Small intestine (tissue), 7 donors: Measurements from ENCODE around the gene SLITRK1. TPM values are rescaled to one million over a fixed set of nuclear protein-coding genes. Genes with fewer than 3 reads are reported as not detected.

Experiments used
- DNase-seq, 2 donors: peaks; one replicate each; pipeline versions ENCODE4 v3.0.0 to v3.0.0-alpha.2; 2013
- FAIRE-seq: peaks from 2 replicates; lab custom pipeline; 2012; peaks lifted over from hg19 to GRCh38; lab: Jason Lieb, UNC
- H3K27ac ChIP-seq, 3 donors: one replicate each; pipeline ENCODE4 v1.5.1; 2013; ENCODE audit warnings: low read length in 2 of 3, mild to moderate bottlenecking in 2 of 3, control low read depth in 1 of 3, inconsistent platforms in 1 of 3, low read depth in 1 of 3, moderate library complexity in 1 of 3
- H3K27me3 ChIP-seq, 3 donors: one replicate each; pipeline ENCODE4 v1.6.1; 2013; ENCODE audit warnings: low read length in 3 of 3, inconsistent platforms in 1 of 3; ENCODE audit not compliant: control insufficient read depth in 3 of 3, insufficient read depth in 3 of 3
- H3K36me3 ChIP-seq, 3 donors: one replicate each; pipeline ENCODE4 v1.6.1; 2013; ENCODE audit warnings: low read length in 3 of 3, inconsistent platforms in 1 of 3, low read depth in 1 of 3, mild to moderate bottlenecking in 1 of 3, moderate library complexity in 1 of 3; ENCODE audit not compliant: control insufficient read depth in 3 of 3, insufficient read depth in 2 of 3
- H3K4me1 ChIP-seq, 3 donors: one replicate each; pipeline ENCODE4 v1.6.1; 2013; ENCODE audit warnings: low read length in 2 of 3, inconsistent platforms in 1 of 3, low read depth in 1 of 3, mild to moderate bottlenecking in 1 of 3, moderate library complexity in 1 of 3; ENCODE audit not compliant: control insufficient read depth in 3 of 3, insufficient read depth in 2 of 3
- H3K4me3 ChIP-seq, 3 donors: one replicate each; pipeline ENCODE4 v1.5.1; 2013; ENCODE audit warnings: low read length in 3 of 3, control low read depth in 1 of 3, inconsistent platforms in 1 of 3, low read depth in 1 of 3, mild to moderate bottlenecking in 1 of 3, moderate library complexity in 1 of 3
- H3K9me3 ChIP-seq, 2 donors: one replicate each; pipeline ENCODE4 v1.6.1; 2013; ENCODE audit warnings: low read depth in 1 of 2, low read length in 1 of 2; ENCODE audit not compliant: control insufficient read depth in 2 of 2, insufficient read depth in 1 of 2
- WGBS, 3 donors: extraction: QIAGEN DNeasy Blood & Tissue Kit; methylation state at CpG; one replicate each; pipeline ENCODE4 v1.1.7; 2013; 5-methylcytosine and 5-hydroxymethylcytosine counted together
- polyA plus RNA-seq, 4 donors: library from polyadenylated mRNA; stranded (reverse) in 3 of 4; unstranded in 1 of 4; fragments of 200-250 nt in 3 of 4; fragments of 120-200 nt in 1 of 4; gene quantifications; one replicate each; pipeline versions ENCODE4 v1.2.1 to v1.2.3, GENCODE V29; 2013
- donor health status: healthy with polysubstance abuse.
- donor health status: control.
- donor health status: control.
- donor health status: Bipolar disorder and iron deficiency.
- donor health status: healthy.

Gene SLITRK1
- polyA plus RNA-seq, 4 donors, result 0.04 to 0.13 TPM; not detected in 2

DNA sequence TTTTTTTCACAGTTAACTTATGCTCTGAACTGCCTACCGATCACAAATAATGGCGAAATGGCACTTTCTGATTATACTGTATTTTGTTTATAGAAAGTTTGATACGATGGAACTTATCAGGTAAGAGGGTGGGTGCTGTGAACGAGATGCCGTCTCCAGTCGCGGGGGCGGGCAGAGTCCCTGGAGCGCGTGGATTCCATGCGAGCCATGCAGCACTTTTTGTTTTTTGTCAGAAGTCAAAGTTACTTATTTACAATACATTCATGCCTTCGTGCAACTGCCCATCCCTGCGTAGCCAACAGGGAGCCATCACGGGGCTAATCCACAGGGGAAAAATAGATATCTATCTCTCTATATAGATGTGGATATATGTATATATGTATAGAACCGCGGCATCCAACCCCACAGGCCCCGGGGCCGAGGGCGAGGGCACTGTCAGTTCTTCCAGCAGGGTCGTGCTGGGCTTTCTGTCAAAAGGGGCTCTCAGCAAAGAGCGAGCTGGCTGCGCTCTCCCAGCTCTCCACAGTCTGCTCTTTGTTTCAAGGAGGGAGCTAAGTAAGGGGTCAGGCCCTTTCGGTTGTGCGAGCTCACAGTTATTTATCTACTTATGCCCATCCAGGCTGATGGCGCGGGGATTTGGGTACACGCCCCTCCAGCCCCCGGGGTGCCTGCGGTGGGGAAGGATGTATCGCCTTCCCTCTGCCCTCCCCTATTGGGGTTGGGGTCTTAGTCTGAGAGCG lies 3.4 kb downstream of the SLITRK1 start:
- peaks cover 0 to 43% (median 25%) of the 10 kb centered on the region in 3 donors for H3K27me3 ChIP-seq

DNA sequence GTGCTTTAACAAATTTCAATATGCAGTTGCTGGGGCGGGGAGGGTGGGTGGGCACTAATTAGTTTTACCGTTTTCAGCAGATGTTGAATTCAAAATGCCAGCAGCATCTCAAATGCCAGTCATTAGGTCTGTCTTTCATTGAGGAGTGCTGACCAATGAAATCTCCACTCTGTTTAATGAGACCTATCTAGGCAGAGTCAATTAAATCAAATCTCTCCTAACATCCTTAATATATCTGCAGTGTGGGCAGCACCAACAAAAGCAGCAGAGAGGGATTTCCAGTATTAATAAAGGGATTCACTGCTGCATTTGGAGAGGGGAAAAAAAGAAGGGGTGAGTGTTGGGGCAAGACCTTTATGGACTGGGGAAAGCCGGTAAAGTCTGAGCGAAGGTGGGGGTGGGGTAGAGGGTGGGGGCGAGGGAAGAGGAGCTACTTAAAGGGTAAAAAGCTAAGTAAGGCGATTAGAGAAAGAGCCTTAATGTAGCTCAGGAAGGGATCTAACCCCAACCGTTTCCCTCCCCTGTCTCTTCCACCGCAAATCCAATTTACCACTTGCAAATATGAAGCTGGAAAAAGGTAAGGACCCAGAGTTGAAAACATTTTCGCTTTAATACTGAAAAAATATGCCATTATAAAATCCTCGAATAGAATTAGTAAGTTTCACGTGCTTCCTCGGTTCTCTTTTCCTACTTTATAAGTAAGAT lies 4.5 kb downstream of the SLITRK1 start:
- H3K27ac ChIP-seq, result no peak overlapping the region
- H3K27me3 ChIP-seq, result peaks cover 0 to 38% (median 25%) of the 10 kb centered on the region in 3 donors
- no peak overlapping the region for H3K4me3 ChIP-seq
- no peaks in the 10 kb centered on the region for H3K9me3 ChIP-seq
- 27 to 45% (median 30%) methylated on average over 12 of the region's 12 CpGs for WGBS, 3 donors
- no peak for FAIRE-seq
- H3K4me1 ChIP-seq, result no peaks in the 10 kb centered on the region
- no peaks in the 10 kb centered on the region for H3K36me3 ChIP-seq
- DNase-seq, result no peak

More for the DNA sequence above, 3.4 kb downstream of the SLITRK1 start:
- DNase-seq, result no peak
- H3K27ac ChIP-seq, result no peak overlapping the region
- no peaks in the 10 kb centered on the region for H3K9me3 ChIP-seq
- no peaks in the 10 kb centered on the region for H3K4me1 ChIP-seq
- peak overlapping the region in 1 of 3 donors; percentile 27 for H3K4me3 ChIP-seq
- FAIRE-seq, result no peak
- no peaks in the 10 kb centered on the region for H3K36me3 ChIP-seq
- WGBS, 3 donors, result 8 to 26% (median 19%) methylated on average over 31 of the region's 31 CpGs

GRCh38 chr13:83876546-83876945 lies 5.7 kb downstream of the SLITRK1 start:
- H3K9me3 ChIP-seq, result no peaks in the 10 kb centered on the region
- peaks cover 0 to 30% (median 19%) of the 10 kb centered on the region in 3 donors for H3K27me3 ChIP-seq
- FAIRE-seq, result no peak
- H3K36me3 ChIP-seq, result no peaks in the 10 kb centered on the region
- WGBS, 3 donors, result 61 to 82% (median 72%) methylated on average over 3 of the region's 3 CpGs
- no peak overlapping the region for H3K27ac ChIP-seq
- no peak overlapping the region for H3K4me3 ChIP-seq
- DNase-seq, result no peak
- H3K4me1 ChIP-seq, result no peaks in the 10 kb centered on the region

GRCh38 chr13:83867708-83868107 lies 14.6 kb downstream of the SLITRK1 start:
- Histone ChIP-seq H3K4me1 (no peaks in the 10 kb centered on the region), H3K27me3 (no peaks in the 10 kb centered on the region), H3K27ac (no peak overlapping the region), H3K9me3 (no peaks in the 10 kb centered on the region), H3K4me3 (no peak overlapping the region), H3K36me3 (no peaks in the 10 kb centered on the region)
- FAIRE-seq (no peak), DNase-seq (no peak)

- Histone ChIP-seq H3K27me3 (no peaks in the 10 kb centered on the region), H3K36me3 (no peaks in the 10 kb centered on the region), H3K4me3 (no peak overlapping the region), H3K9me3 (no peaks in the 10 kb centered on the region), H3K4me1 (no peaks in the 10 kb centered on the region), H3K27ac (no peak overlapping the region)
- FAIRE-seq (no peak), DNase-seq (no peak)
- WGBS, 3 donors, result 61 to 72% (median 62%) methylated on average over 5 of the region's 5 CpGs
These were observed 16.8 kb downstream of the SLITRK1 start for GRCh38 chr13:83865161-83866137.

DNA sequence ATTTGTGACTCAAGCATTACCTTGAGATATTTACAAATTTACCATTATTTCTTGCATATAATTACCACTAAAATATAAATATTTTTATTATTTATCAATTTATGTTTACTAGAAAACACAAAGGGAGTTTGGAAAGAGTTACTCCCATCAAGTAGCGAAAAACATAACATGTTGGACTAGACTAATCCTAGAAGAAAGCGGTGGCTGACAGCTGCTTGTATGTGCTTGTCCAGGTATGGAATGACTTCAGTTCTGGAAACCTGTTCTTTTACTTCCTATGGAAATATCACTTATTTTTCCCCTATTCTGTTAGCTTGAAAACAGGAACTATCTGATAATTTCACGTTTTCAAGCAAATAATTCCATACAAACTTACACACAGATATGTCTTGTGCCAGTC lies 28.5 kb downstream of the SLITRK1 start:
- 60 to 66% (median 65%) methylated on average over 3 of the region's 3 CpGs for WGBS, 3 donors
- Histone ChIP-seq H3K27ac (no peak overlapping the region), H3K4me1 (no peaks in the 10 kb centered on the region), H3K4me3 (no peak overlapping the region), H3K27me3 (no peaks in the 10 kb centered on the region), H3K36me3 (no peaks in the 10 kb centered on the region), H3K9me3 (no peaks in the 10 kb centered on the region)
- DNase-seq (no peak), FAIRE-seq (no peak)

- Histone ChIP-seq H3K4me3 (no peak overlapping the region), H3K27me3 (no peaks in the 10 kb centered on the region), H3K27ac (no peak overlapping the region), H3K4me1 (no peaks in the 10 kb centered on the region), H3K9me3 (no peaks in the 10 kb centered on the region), H3K36me3 (no peaks in the 10 kb centered on the region)
- FAIRE-seq (no peak), DNase-seq (no peak)
- WGBS, 3 donors, result 83 to 88% (median 83%) methylated on average over 2 of the region's 2 CpGs
These were observed 37.2 kb downstream of the SLITRK1 start for GRCh38 chr13:83845106-83845505.

DNA sequence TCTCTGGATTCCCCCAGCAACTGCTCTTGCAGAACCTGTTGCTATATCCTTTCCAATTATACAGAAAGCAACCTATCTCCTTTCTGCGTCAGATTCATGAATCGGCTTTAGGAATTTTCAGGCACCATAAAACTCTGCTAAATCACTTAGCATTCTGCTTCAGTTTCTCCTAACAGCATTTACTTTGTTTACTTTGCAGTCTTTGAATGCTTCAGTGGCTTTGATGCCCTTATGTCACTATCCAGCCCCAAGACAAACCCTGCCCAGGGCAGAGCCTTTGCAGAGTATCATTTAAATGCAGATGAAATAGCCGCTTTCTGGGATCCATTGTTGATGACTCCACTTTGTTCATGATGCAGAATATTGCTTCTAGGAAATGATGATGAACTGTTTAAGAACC lies 43.1 kb downstream of the SLITRK1 start:
- no peaks in the 10 kb centered on the region for H3K36me3 ChIP-seq
- DNase-seq, result no peak
- H3K27me3 ChIP-seq, result no peaks in the 10 kb centered on the region
- H3K4me3 ChIP-seq, result no peak overlapping the region
- H3K4me1 ChIP-seq, result no peaks in the 10 kb centered on the region
- no peaks in the 10 kb centered on the region for H3K9me3 ChIP-seq
- H3K27ac ChIP-seq, result no peak overlapping the region
- 55 to 71% (median 67%) methylated on average over 3 of the region's 3 CpGs for WGBS, 3 donors
- no peak for FAIRE-seq
